Activated T-helper 9 cell treated with anti-CD3 and anti-CD28 coated beads, Interleukin-2, amount 50 U/mL, for 16 hours (primary cell): Measurements from ENCODE around the gene MET.
"Not testable (repeated sequence)": the region's sequence is repeated elsewhere in the genome, so short reads cannot be mapped to it uniquely, and the experiment has no call there.

Experiments
- DNase-seq: peaks from one replicate; pipeline ENCODE4 v3.0.0-alpha.2; 2020; ENCODE audit warnings: low read depth

MET gene

GRCh38 chr7:116698930-116699721 lies 27.1 kb downstream of the MET start:
- no peak for DNase-seq

- DNase-seq = no peak
Measured at GRCh38 chr7:116699722-116700120, 27.7 kb downstream of the MET start.

GRCh38 chr7:116702046-116702785 lies 30.2 kb downstream of the MET start:
- DNase-seq = no peak

- no peak for DNase-seq
Measured at GRCh38 chr7:116704650-116705228, 32.7 kb downstream of the MET start.

GRCh38 chr7:116705419-116705818 lies 33.4 kb downstream of the MET start:
- DNase-seq = no peak

- no peak for DNase-seq
Measured at GRCh38 chr7:116706668-116707126, 34.7 kb downstream of the MET start.

- DNase-seq = no peak
Measured at GRCh38 chr7:116707289-116707688, 35.3 kb downstream of the MET start.

GRCh38 chr7:116708248-116708647 lies 36.3 kb downstream of the MET start:
- DNase-seq = no peak

- no peak for DNase-seq
Measured at GRCh38 chr7:116708861-116709260, 36.9 kb downstream of the MET start.

- no peak for DNase-seq
Measured at GRCh38 chr7:116709336-116709735, 37.3 kb downstream of the MET start.

GRCh38 chr7:116710764-116711452 lies 38.9 kb downstream of the MET start:
- DNase-seq = no peak

GRCh38 chr7:116711790-116712189 lies 39.8 kb downstream of the MET start:
- DNase-seq = no peak

- no peak for DNase-seq
Measured at GRCh38 chr7:116713500-116713899, 41.5 kb downstream of the MET start.

GRCh38 chr7:116713918-116714317 lies 41.9 kb downstream of the MET start:
- DNase-seq = no peak

GRCh38 chr7:116715077-116715476 lies 43.1 kb downstream of the MET start:
- no peak for DNase-seq

- DNase-seq = no peak
Measured at GRCh38 chr7:116717137-116717536, 45.1 kb downstream of the MET start.

- DNase-seq = not testable (repeated sequence)
Measured at GRCh38 chr7:116723959-116724529, 52.0 kb downstream of the MET start.

GRCh38 chr7:116724560-116725231 lies 52.7 kb downstream of the MET start:
- no peak for DNase-seq

- DNase-seq = no peak
Measured at GRCh38 chr7:116726149-116726548, 54.2 kb downstream of the MET start.

- no peak for DNase-seq
Measured at GRCh38 chr7:116726713-116727431, 54.9 kb downstream of the MET start.
